ENCODE data around the gene TMSB4X. TPM values are rescaled to one million over a fixed set of nuclear protein-coding genes. Genes with fewer than 3 reads are reported as not detected.

TMSB4X gene
- total and polyA plus RNA-seq, 4 donors: 2,440 to 3,659 (median 2,708) TPM

Other genes starting within 250 kb of the TMSB4X start
- gene PRPS2, start 183.7 kb upstream of the TMSB4X start, total RNA-seq: 10 to 100 TPM; 15.0 to 16.2 TPM
- gene PRPS2, start 183.7 kb upstream of the TMSB4X start, polyA plus RNA-seq (ENCODE audit: insufficient read length in 2 of 2): 10 to 100 TPM; 15.4 to 20.7 TPM
- gene TLR7, start 108.0 kb upstream of the TMSB4X start, total RNA-seq: 1 to 10 TPM; 2.4 to 7.3 TPM
- 1 to 10 TPM; 1.6 to 4.6 TPM for gene TLR7, start 108.0 kb upstream of the TMSB4X start, polyA plus RNA-seq (ENCODE audit: insufficient read length in 2 of 2)
- 1 to 10 TPM in 1 of 2 donors, under 1 TPM in 1; 0.55 to 2.1 TPM for gene TLR8, start 68.5 kb upstream of the TMSB4X start, total RNA-seq
- gene TLR8, start 68.5 kb upstream of the TMSB4X start, polyA plus RNA-seq (ENCODE audit: insufficient read length in 2 of 2): under 1 TPM; 0.23 to 0.44 TPM
- under 1 TPM in 1 of 2 donors, not detected in 1; 0.10 TPM for gene FAM9C, start 69.5 kb downstream of the TMSB4X start, total RNA-seq
- under 1 TPM; 0.24 to 0.38 TPM for gene FAM9C, start 69.5 kb downstream of the TMSB4X start, polyA plus RNA-seq (ENCODE audit: insufficient read length in 2 of 2)